ENCODE data around the gene ADAM8.

Gene ADAM8

DNA sequence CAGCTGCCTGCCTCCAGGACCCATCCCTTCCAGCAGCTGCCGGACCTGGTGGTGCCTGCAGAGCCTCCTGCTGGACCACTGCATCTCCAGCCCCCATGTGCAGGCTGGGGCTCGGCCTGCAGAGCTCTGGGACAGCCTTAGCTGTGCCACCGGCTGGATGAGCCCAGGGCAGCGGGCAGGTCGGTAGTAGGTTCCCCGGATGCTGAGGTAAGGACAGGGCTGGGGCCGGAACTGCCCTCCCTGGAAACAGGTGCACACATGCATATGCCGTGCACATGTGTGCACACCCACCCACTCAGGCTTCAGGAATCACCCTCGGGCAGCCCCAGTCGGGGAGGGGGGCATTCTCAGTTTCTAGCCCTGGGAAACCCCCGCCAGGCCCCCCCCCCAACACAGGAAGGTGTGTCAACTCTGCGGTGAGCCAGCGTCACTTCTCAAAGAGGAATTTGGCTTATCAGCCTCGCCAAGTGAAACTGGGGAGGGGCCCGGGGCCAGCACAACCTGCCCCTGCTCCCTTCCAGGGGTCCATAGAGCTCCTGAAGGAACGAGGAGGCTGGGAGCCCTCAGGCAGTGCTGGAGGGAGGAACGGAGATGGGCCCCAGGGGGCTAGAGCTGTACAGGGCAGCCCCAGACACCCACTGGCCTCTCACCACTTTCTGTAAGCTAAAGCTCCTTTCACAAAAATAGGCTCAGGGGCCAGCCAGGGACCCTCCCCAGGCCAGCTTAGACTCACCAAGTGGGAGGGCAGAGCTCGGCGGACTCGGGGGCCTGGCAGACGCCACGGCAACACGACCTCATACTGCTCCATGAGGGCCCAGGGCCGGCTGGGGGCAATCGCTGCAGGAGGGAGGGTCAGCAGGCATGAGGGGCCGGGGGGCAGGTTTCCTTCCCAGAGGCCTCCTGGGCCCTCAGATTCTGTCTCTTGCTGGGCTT is 1.7 kb downstream of the ADAM8 start:
- no peak for DNase-seq (ENCODE audit: low read depth in 2 of 2)
- H3K4me3 ChIP-seq (replicated peaks in 1 of 2; ENCODE audit: low read depth in 2 of 2, low read length in 2 of 2), result no peak overlapping the region
- TF ChIP-seq, protein P1, sequence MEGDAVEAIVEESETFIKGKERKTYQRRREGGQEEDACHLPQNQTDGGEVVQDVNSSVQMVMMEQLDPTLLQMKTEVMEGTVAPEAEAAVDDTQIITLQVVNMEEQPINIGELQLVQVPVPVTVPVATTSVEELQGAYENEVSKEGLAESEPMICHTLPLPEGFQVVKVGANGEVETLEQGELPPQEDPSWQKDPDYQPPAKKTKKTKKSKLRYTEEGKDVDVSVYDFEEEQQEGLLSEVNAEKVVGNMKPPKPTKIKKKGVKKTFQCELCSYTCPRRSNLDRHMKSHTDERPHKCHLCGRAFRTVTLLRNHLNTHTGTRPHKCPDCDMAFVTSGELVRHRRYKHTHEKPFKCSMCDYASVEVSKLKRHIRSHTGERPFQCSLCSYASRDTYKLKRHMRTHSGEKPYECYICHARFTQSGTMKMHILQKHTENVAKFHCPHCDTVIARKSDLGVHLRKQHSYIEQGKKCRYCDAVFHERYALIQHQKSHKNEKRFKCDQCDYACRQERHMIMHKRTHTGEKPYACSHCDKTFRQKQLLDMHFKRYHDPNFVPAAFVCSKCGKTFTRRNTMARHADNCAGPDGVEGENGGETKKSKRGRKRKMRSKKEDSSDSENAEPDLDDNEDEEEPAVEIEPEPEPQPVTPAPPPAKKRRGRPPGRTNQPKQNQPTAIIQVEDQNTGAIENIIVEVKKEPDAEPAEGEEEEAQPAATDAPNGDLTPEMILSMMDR (IDR thresholded peaks at IDR 0.05; ENCODE audit: low read depth, low read length), result no peak

GRCh38 chr10:133273534-133274143 is 3.0 kb downstream of the ADAM8 start:
- H3K4me3 ChIP-seq (replicated peaks in 1 of 2; ENCODE audit: low read depth in 2 of 2, low read length in 2 of 2), result no peak overlapping the region
- no peak for DNase-seq (ENCODE audit: low read depth in 2 of 2)
- TF ChIP-seq, protein P1 (IDR thresholded peaks at IDR 0.05; ENCODE audit: low read depth, low read length), result no peak

GRCh38 chr10:133272964-133273420 is 3.7 kb downstream of the ADAM8 start:
- no peak overlapping the region for H3K4me3 ChIP-seq (replicated peaks in 1 of 2; ENCODE audit: low read depth in 2 of 2, low read length in 2 of 2)
- no peak for DNase-seq (ENCODE audit: low read depth in 2 of 2)
- TF ChIP-seq, protein P1 (IDR thresholded peaks at IDR 0.05; ENCODE audit: low read depth, low read length), result no peak

- TF ChIP-seq, protein P1 (IDR thresholded peaks at IDR 0.05; ENCODE audit: low read depth, low read length), result no peak
- DNase-seq (ENCODE audit: low read depth in 2 of 2), result no peak
- no peak overlapping the region for H3K4me3 ChIP-seq (replicated peaks in 1 of 2; ENCODE audit: low read depth in 2 of 2, low read length in 2 of 2)
These were observed 4.2 kb downstream of the ADAM8 start for GRCh38 chr10:133272301-133272963.

DNA sequence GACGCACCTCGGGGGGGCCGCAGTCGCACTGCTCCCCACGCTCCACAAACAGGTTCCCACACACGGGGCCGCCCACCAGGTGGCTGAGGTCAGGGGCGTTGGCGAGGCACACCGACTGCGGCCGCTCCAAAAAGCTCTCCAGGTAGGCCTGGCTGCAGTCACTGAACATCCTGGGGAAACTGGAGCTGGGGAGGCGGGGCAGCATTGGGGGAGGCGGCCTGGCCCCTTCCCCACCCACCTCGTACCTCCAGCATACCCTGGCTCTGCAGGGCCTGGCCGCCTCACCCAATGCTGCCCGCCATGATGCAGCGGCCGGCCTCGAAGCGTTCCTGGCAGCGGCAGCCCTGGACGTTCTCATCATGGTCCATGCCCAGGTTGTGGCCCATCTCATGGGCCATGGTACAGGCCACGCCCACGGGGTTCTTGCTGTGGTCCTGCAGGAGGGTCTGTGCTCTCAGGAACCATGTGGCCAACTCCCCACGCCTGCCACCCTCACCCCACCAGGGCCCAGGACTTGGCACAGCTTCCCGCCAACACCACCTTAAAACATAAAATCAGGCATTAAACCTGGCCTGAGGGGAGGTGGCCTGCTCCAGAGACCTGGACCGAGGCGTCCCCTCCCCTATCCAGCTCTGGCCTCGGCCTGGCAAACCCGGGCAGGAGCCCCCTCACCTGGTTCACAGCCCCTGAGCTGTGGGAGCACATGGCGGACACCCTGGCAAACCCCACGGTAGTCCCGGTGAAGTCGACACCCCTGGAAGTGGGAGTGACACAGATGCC is 5.0 kb downstream of the ADAM8 start:
- H3K4me3 ChIP-seq (replicated peaks in 1 of 2; ENCODE audit: low read depth in 2 of 2, low read length in 2 of 2), result no peak overlapping the region
- DNase-seq (ENCODE audit: low read depth in 2 of 2), result no peak
- TF ChIP-seq, protein P1 (IDR thresholded peaks at IDR 0.05; ENCODE audit: low read depth, low read length), result no peak

- DNase-seq (ENCODE audit: low read depth in 2 of 2), result no peak
- H3K4me3 ChIP-seq (replicated peaks in 1 of 2; ENCODE audit: low read depth in 2 of 2, low read length in 2 of 2), result no peak overlapping the region
- TF ChIP-seq, protein P1 (IDR thresholded peaks at IDR 0.05; ENCODE audit: low read depth, low read length), result no peak
These were observed 5.8 kb downstream of the ADAM8 start for GRCh38 chr10:133270773-133271297.
